ENCODE measurements around the gene JOSD2. TPM values are rescaled to one million over a fixed set of nuclear protein-coding genes. Genes with fewer than 3 reads are reported as not detected.

The JOSD2 gene
- total and polyA plus RNA-seq, 8 donors = 16.0 to 52.0 (median 22.5) TPM

DNA sequence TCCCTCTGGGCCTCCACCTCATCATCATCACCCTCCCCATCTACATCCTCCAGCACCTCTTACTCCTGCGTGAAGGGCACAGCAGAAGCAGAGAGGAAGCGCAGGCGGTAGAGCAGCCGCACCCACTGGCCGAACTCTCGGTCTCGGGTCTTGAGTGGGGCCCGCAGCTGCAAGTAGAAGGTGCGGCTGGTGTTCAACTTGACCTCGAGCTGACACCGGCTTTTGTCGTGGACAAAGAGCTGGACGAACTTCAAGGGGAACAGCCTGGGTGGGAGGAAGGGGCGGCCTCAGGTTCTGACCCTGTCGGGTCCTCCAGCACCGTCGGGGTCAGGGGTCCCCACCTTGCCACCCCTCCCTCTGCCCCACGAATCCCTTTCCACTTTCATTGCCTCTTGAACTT, 43.4 kb downstream of the JOSD2 start:
- intact Hi-C loops (cut with DNase I) = no loop called here
- H3K27me3 ChIP-seq = peaks cover 0 to 5% of the 10 kb centered on the region in 2 donors
- DNase-seq (peak in 1 of 4 donors; percentile 54), ATAC-seq (no peak)
- no peak overlapping the region for H3K4me3 ChIP-seq
- no peaks in the 10 kb centered on the region for H3K36me3 ChIP-seq
- no peak overlapping the region for H3K27ac ChIP-seq
- no peaks in the 10 kb centered on the region for H3K4me1 ChIP-seq
- no peaks in the 10 kb centered on the region for H3K9me3 ChIP-seq
- no peak for TF ChIP-seq CTCF (IDR thresholded peaks at IDR 0.05)

DNA sequence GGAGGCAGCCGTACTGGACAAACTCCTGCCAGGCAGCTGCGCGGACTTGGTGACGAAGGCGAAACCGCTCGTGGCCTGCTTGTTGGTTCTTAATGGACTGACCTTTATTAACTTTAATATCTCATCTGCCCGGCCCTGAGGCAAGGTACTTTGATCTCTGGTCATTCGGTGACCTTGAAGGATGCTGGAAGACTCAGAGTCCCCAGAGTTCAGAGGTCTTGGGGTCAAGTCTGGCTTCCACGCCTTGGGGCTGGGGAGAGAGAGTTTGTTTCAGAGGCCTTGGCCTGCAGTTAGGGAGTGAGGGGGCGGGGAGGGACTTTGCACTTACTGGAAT, 44.3 kb downstream of the JOSD2 start:
- TF ChIP-seq CTCF (IDR thresholded peaks at IDR 0.05) = no peak
- no peak overlapping the region for H3K27ac ChIP-seq
- intact Hi-C loops (cut with DNase I) = no loop called here
- no peaks in the 10 kb centered on the region for H3K9me3 ChIP-seq
- peaks cover 0 to 9% of the 10 kb centered on the region in 2 donors for H3K27me3 ChIP-seq
- ATAC-seq (no peak), DNase-seq (peak in 1 of 4 donors; percentile 27)
- no peak overlapping the region for H3K4me3 ChIP-seq
- no peaks in the 10 kb centered on the region for H3K4me1 ChIP-seq
- no peaks in the 10 kb centered on the region for H3K36me3 ChIP-seq

- intact Hi-C loops (cut with DNase I) = no loop called here
- DNase-seq = peak in 3 of 4 donors; percentile 70 to 80 (median 79)
- H3K36me3 ChIP-seq = no peaks in the 10 kb centered on the region
- H3K4me3 ChIP-seq = no peak overlapping the region
- no peak overlapping the region for H3K27ac ChIP-seq
- ATAC-seq = peak; percentile 93
- H3K4me1 ChIP-seq = no peaks in the 10 kb centered on the region
- no peaks in the 10 kb centered on the region for H3K9me3 ChIP-seq
- peaks cover 0 to 13% of the 10 kb centered on the region in 2 donors for H3K27me3 ChIP-seq
- no peak for TF ChIP-seq CTCF (IDR thresholded peaks at IDR 0.05)
These were observed 44.8 kb downstream of the JOSD2 start for GRCh38 chr19:50465986-50466705.

GRCh38 chr19:50465000-50465399, 46.0 kb downstream of the JOSD2 start:
- peaks cover 0 to 24% of the 10 kb centered on the region in 2 donors for H3K27me3 ChIP-seq
- intact Hi-C loops (cut with DNase I) = loop anchor here in 1 of 2 donors (5.0 kb wide), 1 partner anchor 98 kb away; the partner anchor contains the start of gene NAPSA
- no peaks in the 10 kb centered on the region for H3K9me3 ChIP-seq
- no peak for ATAC-seq
- DNase-seq = peak in 1 of 4 donors; percentile 72
- no peak overlapping the region for H3K27ac ChIP-seq
- H3K36me3 ChIP-seq = no peaks in the 10 kb centered on the region
- no peak overlapping the region for H3K4me3 ChIP-seq
- TF ChIP-seq CTCF (IDR thresholded peaks at IDR 0.05) = no peak
- H3K4me1 ChIP-seq = no peaks in the 10 kb centered on the region

- Histone ChIP-seq H3K27me3 (peaks cover 0 to 31% of the 10 kb centered on the region in 2 donors), H3K4me1 (no peaks in the 10 kb centered on the region), H3K27ac (no peak overlapping the region), H3K36me3 (no peaks in the 10 kb centered on the region), H3K4me3 (no peak overlapping the region), H3K9me3 (no peaks in the 10 kb centered on the region)
- no peak for ATAC-seq
- peak in 1 of 4 donors; percentile 76 for DNase-seq
- TF ChIP-seq CTCF (IDR thresholded peaks at IDR 0.05) = no peak
- intact Hi-C loops (cut with DNase I) = loop anchor here in 1 of 2 donors (5.0 kb wide), 1 partner anchor 97 kb away; the partner anchor contains the start of gene NAPSA
These were observed 46.6 kb downstream of the JOSD2 start for GRCh38 chr19:50464348-50464747.

All from left lung (tissue), 10 donors.